Esophagus squamous epithelium (tissue), 5 donors: ENCODE data around the gene MEF2D. TPM values are rescaled to one million over a fixed set of nuclear protein-coding genes. Genes with fewer than 3 reads are reported as not detected.
A peak's percentile ranks its signal among the peaks of the same experiment; 100 is the strongest.

Experiments used
- DNase-seq: peaks from one replicate; lab custom pipeline; 2025; lab: John Stamatoyannopoulos, UW
- H3K27ac ChIP-seq, 4 donors: fragments of 200-600 bp; sonication (generic); one replicate each; pipeline ENCODE4 v1.5.1; 2016 to 2019; ENCODE audit warnings: mild to moderate bottlenecking in 1 of 4
- H3K27me3 ChIP-seq, 4 donors: fragments of 200-600 bp; sonication (generic); 1 replicate in 3 of 4; 2 replicates in 1 of 4; pipeline versions ENCODE4 v1.5.1 to v1.6.0; 2017 to 2021; ENCODE audit warnings: antibody characterized with exemption in 1 of 4
- H3K36me3 ChIP-seq, 3 donors: fragments of 200-600 bp; sonication (generic); one replicate each; pipeline ENCODE4 v1.5.1; 2016 to 2019
- H3K4me1 ChIP-seq, 3 donors: fragments of 200-600 bp; sonication (generic); one replicate each; pipeline ENCODE4 v1.5.1; 2017 to 2019
- H3K4me3 ChIP-seq, 4 donors: fragments of 200-600 bp; sonication (generic); 1 replicate in 3 of 4; 2 replicates in 1 of 4; pipeline ENCODE4 v1.5.1; 2016 to 2019; ENCODE audit warnings: mild to moderate bottlenecking in 2 of 4, moderate library complexity in 1 of 4
- H3K9me3 ChIP-seq, 3 donors: fragments of 200-600 bp; sonication (generic); one replicate each; pipeline ENCODE4 v1.5.1; 2016 to 2019
- CTCF ChIP-seq, 6 experiments: fragments of 450-650 bp in 4 of 6; fragments of 200-600 bp in 2 of 6; sonication (generic) in 2 of 6; IDR thresholded peaks; one replicate each; pipeline ENCODE4 v1.5.1; 2016 to 2019; ENCODE audit warnings: antibody characterized with exemption in 6 of 6, mild to moderate bottlenecking in 4 of 6, moderate library complexity in 4 of 6
- POLR2A ChIP-seq, 4 donors: fragments of 450-650 bp; IDR thresholded peaks; one replicate each; pipeline ENCODE4 v1.6.1; 2017; ENCODE audit warnings: antibody characterized with exemption in 4 of 4, mild to moderate bottlenecking in 4 of 4, moderate library complexity in 3 of 4
- WGBS, 2 donors: methylation state at CpG; one replicate each; pipeline ENCODE4 v1.1.5; 2018; 5-methylcytosine and 5-hydroxymethylcytosine counted together
- intact Hi-C: fragments of 100-400 bp; cut with DNase I; formaldehyde crosslinking; loops from one replicate; pipeline ENCODE4 v1.15.0; 2022
- total RNA-seq, 4 donors: library from RNA; depleted of rRNA; stranded (reverse); fragments of >200 nt; gene quantifications; one replicate each; pipeline ENCODE4 v1.1.0, GENCODE V29; 2016
- donor health status: DM: yes; HTN: yes; CAD: no.

MEF2D gene
- total RNA-seq, 4 donors from 2014 or later, result 9.1 to 30.1 (median 12.1) TPM

- 41 to 62% methylated on average over 5 to 7 of the region's 9 CpGs for WGBS, 2 donors
- TF ChIP-seq CTCF (IDR thresholded peaks at IDR 0.05), result no peak
- no peak for TF ChIP-seq POLR2A (IDR thresholded peaks at IDR 0.05)
- Histone ChIP-seq H3K4me3 (peak overlapping the region in 2 of 4 donors; percentile 11 to 46), H3K27me3 (no peaks in the 10 kb centered on the region), H3K36me3 (peaks cover 0 to 19% (median 0%) of the 10 kb centered on the region in 3 donors), H3K27ac (peak overlapping the region in 3 of 4 donors; percentile 89 to 100 (median 100)), H3K4me1 (peaks cover 75 to 91% (median 88%) of the 10 kb centered on the region in 3 donors), H3K9me3 (no peaks in the 10 kb centered on the region)
- no peak for DNase-seq
- intact Hi-C loops, result loop anchor here (5.0 kb wide), 1 partner anchor 38 kb away; no protein-coding TSS in a partner anchor
Observed at GRCh38 chr1:156495401-156496140, 5.0 kb downstream of the MEF2D start.

- peaks cover 87 to 100% (median 100%) of the 10 kb centered on the region in 3 donors for H3K4me1 ChIP-seq
- TF ChIP-seq POLR2A (IDR thresholded peaks at IDR 0.05) (no peak), CTCF (IDR thresholded peaks at IDR 0.05) (no peak)
- no peaks in the 10 kb centered on the region for H3K27me3 ChIP-seq
- DNase-seq, result no peak
- no peaks in the 10 kb centered on the region for H3K9me3 ChIP-seq
- H3K36me3 ChIP-seq, result peaks cover 0 to 19% (median 0%) of the 10 kb centered on the region in 3 donors
- 59 to 83% methylated on average over 2 to 4 of the region's 7 CpGs for WGBS, 2 donors
- H3K27ac ChIP-seq, result peak overlapping the region in 3 of 4 donors; percentile 79 to 100 (median 89)
- intact Hi-C loops, result no loop called here
- H3K4me3 ChIP-seq, result peak overlapping the region in 1 of 4 donors; percentile 26
Observed at GRCh38 chr1:156494309-156494895, 6.2 kb downstream of the MEF2D start.

- intact Hi-C loops, result no loop called here
- peaks cover 87 to 100% (median 100%) of the 10 kb centered on the region in 3 donors for H3K4me1 ChIP-seq
- H3K36me3 ChIP-seq, result peaks cover 0 to 19% (median 0%) of the 10 kb centered on the region in 3 donors
- TF ChIP-seq CTCF (IDR thresholded peaks at IDR 0.05), result no peak
- TF ChIP-seq POLR2A (IDR thresholded peaks at IDR 0.05), result no peak
- DNase-seq, result no peak
- H3K27ac ChIP-seq, result peak overlapping the region in 3 of 4 donors; percentile 79 to 100 (median 89)
- no peaks in the 10 kb centered on the region for H3K27me3 ChIP-seq
- peak overlapping the region in 1 of 4 donors; percentile 13 for H3K4me3 ChIP-seq
- H3K9me3 ChIP-seq, result no peaks in the 10 kb centered on the region
Observed at GRCh38 chr1:156493742-156494141, 6.8 kb downstream of the MEF2D start.

- peaks cover 83 to 100% (median 100%) of the 10 kb centered on the region in 3 donors for H3K4me1 ChIP-seq
- 21 to 29% methylated on average over 9 to 11 of the region's 11 CpGs for WGBS, 2 donors
- H3K36me3 ChIP-seq, result peaks cover 0 to 23% (median 0%) of the 10 kb centered on the region in 3 donors
- H3K27ac ChIP-seq, result peak overlapping the region; percentile 1 to 100 (median 84)
- DNase-seq, result no peak
- peak overlapping the region in 1 of 4 donors; percentile 13 for H3K4me3 ChIP-seq
- no peaks in the 10 kb centered on the region for H3K9me3 ChIP-seq
- TF ChIP-seq CTCF (IDR thresholded peaks at IDR 0.05) (no peak), POLR2A (IDR thresholded peaks at IDR 0.05) (no peak)
- intact Hi-C loops, result no loop called here
- no peaks in the 10 kb centered on the region for H3K27me3 ChIP-seq
Observed at GRCh38 chr1:156493154-156493631, 7.4 kb downstream of the MEF2D start.
